ENCODE results near the gene TMEM131. TPM values are rescaled to one million over a fixed set of nuclear protein-coding genes. Genes with fewer than 3 reads are reported as not detected.

The TMEM131 gene
- total RNA-seq, 3 donors from 2014 or later: 58.3 to 110 (median 67.7) TPM

DNA sequence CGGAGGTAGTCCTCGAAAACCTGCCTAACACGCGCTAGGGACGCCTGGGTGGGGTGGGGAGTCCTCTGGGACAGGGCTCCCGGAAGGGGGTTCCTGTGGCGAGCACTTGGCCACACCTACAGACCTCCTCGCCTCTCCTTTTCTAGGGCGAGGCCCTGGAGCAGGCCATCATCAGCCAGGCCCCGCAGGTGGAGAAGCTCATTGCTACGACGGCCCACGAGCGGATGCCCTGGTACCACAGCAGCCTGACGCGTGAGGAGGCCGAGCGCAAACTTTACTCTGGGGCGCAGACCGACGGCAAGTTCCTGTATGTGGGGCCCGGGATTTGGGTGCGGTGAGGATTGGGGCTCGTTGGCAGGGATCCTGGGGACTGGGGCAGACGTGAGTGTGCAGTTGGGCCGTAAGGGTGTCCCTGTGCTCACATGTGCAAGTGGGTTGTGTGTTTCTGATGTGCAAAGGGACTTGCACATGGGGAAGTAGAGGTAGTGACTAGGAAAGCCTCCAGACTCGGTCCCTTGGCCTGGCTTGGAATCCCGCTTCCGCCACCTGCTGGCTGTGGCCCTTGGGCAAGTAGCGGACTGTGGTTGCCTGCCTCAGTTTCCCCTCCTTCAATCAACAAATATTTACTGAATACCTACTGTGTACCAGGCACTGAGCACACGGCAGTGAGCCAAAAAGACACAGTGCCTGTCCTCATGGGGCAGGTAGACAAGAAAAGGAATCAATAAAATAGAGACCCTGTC is 270.6 kb downstream of the TMEM131 start:
- Histone ChIP-seq H3K4me3 (no peak overlapping the region), H3K9me3 (peaks cover 3% of the 10 kb centered on the region), H3K36me3 (ENCODE audit: low read depth) (no peaks in the 10 kb centered on the region), H3K4me1 (ENCODE audit: low read depth) (no peaks in the 10 kb centered on the region)
- no peak for ATAC-seq
- peak in 2 of 3 donors; percentile 15 to 46 for DNase-seq
- TF ChIP-seq, protein P1, sequence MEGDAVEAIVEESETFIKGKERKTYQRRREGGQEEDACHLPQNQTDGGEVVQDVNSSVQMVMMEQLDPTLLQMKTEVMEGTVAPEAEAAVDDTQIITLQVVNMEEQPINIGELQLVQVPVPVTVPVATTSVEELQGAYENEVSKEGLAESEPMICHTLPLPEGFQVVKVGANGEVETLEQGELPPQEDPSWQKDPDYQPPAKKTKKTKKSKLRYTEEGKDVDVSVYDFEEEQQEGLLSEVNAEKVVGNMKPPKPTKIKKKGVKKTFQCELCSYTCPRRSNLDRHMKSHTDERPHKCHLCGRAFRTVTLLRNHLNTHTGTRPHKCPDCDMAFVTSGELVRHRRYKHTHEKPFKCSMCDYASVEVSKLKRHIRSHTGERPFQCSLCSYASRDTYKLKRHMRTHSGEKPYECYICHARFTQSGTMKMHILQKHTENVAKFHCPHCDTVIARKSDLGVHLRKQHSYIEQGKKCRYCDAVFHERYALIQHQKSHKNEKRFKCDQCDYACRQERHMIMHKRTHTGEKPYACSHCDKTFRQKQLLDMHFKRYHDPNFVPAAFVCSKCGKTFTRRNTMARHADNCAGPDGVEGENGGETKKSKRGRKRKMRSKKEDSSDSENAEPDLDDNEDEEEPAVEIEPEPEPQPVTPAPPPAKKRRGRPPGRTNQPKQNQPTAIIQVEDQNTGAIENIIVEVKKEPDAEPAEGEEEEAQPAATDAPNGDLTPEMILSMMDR (IDR thresholded peaks at IDR 0.05): no peak
- intact Hi-C loops (cut with DNase I, micrococcal nuclease): no loop called here

DNA sequence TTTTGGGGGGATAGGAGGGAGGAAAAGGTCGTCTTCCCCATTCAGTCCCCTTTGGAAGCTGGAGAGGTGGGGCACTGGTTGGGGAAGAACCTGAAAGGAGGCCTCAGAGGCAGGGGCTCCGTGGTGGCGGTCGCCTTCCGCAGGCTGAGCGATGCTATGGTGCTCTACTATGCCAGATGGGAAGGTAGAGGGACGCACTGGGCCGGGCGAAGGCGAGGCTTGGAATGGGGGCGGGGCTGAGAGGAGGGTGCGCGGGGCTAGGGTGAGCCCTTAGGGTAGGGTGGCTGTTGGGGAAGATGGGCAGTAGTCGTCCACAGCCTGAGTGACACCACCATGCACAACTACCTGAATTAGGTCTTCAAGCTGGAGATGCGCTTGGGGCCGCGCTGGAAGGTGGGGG is 271.2 kb downstream of the TMEM131 start:
- intact Hi-C loops (cut with DNase I, micrococcal nuclease): no loop called here
- ATAC-seq (no peak), DNase-seq (peak in 1 of 3 donors; percentile 16)
- Histone ChIP-seq H3K9me3 (no peaks in the 10 kb centered on the region), H3K36me3 (ENCODE audit: low read depth) (no peaks in the 10 kb centered on the region), H3K4me1 (ENCODE audit: low read depth) (no peaks in the 10 kb centered on the region), H3K4me3 (no peak overlapping the region)
- TF ChIP-seq, protein P1 (IDR thresholded peaks at IDR 0.05): no peak

DNA sequence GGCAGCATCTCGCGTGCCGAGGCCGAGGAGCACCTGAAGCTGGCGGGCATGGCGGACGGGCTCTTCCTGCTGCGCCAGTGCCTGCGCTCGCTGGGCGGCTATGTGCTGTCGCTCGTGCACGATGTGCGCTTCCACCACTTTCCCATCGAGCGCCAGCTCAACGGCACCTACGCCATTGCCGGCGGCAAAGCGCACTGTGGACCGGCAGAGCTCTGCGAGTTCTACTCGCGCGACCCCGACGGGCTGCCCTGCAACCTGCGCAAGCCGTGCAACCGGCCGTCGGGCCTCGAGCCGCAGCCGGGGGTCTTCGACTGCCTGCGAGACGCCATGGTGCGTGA is 271.7 kb downstream of the TMEM131 start:
- DNase-seq (peak in 1 of 3 donors; percentile 42), ATAC-seq (no peak)
- Histone ChIP-seq H3K9me3 (no peaks in the 10 kb centered on the region), H3K4me1 (ENCODE audit: low read depth) (no peaks in the 10 kb centered on the region), H3K4me3 (no peak overlapping the region), H3K36me3 (ENCODE audit: low read depth) (no peaks in the 10 kb centered on the region)
- intact Hi-C loops (cut with DNase I, micrococcal nuclease): no loop called here
- TF ChIP-seq, protein P1 (IDR thresholded peaks at IDR 0.05): no peak

DNA sequence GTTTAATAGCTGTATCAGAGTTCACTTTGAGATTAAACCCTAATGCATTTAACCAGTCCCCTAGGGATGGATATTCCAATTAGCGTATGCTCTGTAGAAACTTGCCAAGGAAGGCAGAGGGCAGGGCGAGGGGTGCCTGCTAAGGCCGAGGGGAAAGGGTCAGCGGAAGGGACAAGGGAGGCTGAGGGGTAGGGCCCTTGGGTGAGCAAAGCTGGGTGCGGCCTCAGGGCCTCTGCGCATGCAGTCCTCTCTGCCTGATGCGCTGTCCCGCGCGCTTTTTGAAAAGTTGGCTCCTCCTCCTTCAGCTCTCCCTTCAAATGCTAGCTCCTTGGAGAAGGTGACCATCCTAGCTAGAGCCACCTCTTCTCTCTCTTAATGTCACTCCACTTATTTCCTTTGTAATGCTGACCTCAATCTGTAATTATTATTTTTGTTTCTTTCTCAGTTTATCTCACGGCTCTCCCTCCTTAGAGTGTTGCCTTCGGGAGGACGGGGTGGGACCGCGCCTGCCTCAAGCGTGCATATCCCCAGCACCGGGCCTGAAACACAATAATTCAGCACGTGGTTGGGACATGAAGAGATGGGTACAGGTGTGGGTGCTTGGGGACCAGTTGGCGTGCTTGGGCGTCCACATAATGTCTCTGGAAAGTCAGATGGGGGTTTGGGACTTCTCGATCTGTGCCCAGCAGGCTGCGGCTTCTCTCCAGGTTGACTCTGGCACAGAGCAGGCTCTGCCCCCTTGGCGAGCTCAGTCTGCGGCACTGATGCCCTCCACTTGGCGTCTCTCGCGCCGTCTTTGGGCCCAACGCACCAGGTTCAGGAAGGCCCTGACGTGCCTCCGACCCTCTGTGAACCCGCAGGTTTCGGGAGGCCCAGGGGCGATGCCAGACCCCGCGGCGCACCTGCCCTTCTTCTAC is 272.3 kb downstream of the TMEM131 start:
- Histone ChIP-seq H3K4me1 (ENCODE audit: low read depth) (no peaks in the 10 kb centered on the region), H3K4me3 (no peak overlapping the region), H3K9me3 (no peaks in the 10 kb centered on the region), H3K36me3 (ENCODE audit: low read depth) (no peaks in the 10 kb centered on the region)
- DNase-seq (peak in 2 of 3 donors; percentile 11 to 35), ATAC-seq (no peak)
- TF ChIP-seq, protein P1 (IDR thresholded peaks at IDR 0.05): no peak
- intact Hi-C loops (cut with DNase I, micrococcal nuclease): no loop called here

DNA sequence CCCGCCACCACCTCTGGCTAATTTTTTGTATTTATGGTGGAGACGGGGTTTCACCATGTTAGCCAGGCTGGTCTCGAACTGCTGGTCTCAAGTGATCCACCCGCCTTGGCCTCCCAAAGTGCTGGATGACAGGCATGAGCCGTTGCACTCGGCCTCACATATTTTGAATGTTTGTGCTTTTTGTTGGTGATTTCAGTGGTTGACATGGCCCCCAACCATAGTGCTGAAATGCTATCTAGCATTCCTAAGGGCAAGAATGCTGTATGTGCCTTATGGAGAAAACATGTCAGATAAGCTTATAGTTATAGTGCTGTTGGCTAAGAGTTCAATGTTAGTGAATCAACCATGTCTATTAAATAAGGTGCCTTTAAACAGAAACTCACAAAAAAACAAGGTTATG is 273.5 kb downstream of the TMEM131 start:
- TF ChIP-seq, protein P1 (IDR thresholded peaks at IDR 0.05): no peak
- no peaks in the 10 kb centered on the region for H3K36me3 ChIP-seq (ENCODE audit: low read depth)
- no peak overlapping the region for H3K4me3 ChIP-seq
- intact Hi-C loops (cut with DNase I, micrococcal nuclease): no loop called here
- DNase-seq (no peak), ATAC-seq (no peak)
- H3K4me1 ChIP-seq (ENCODE audit: low read depth): no peaks in the 10 kb centered on the region
- no peaks in the 10 kb centered on the region for H3K9me3 ChIP-seq
